HEK293 (cell line): ENCODE measurements around the gene S100A3.

Experiments
- CTCF ChIA-PET: fragments of 350-600 bp; formaldehyde crosslinking; extraction: SDS; loops from one replicate; lab custom pipeline; 2021; ENCODE audit warnings: antibody characterized with exemption; lab: Yijun Ruan, JAX
- POLR2A ChIA-PET: fragments of 300-600 bp; formaldehyde crosslinking; extraction: SDS; loops from one replicate; lab custom pipeline; 2020; ENCODE audit warnings: antibody characterized with exemption, inconsistent platforms; lab: Yijun Ruan, JAX
- H3K27ac ChIP-seq: fragments of 200-500 bp; sonication (Bioruptor generic); 2 replicates; pipeline ENCODE4 v1.5.1; 2014; ENCODE audit warnings: low read depth, low read length, control low read depth, inconsistent platforms; ENCODE audit errors: extremely low read depth
- H3K36me3 ChIP-seq, 2 experiments: fragments of 200-500 bp in 1 of 2; sonication (Bioruptor generic) in 1 of 2; 1 replicate in 1 of 2; 2 replicates in 1 of 2; pipeline ENCODE4 v1.5.1; 2014 to 2017; ENCODE audit warnings: inconsistent platforms in 2 of 2, low read length in 2 of 2; ENCODE audit not compliant: control insufficient read depth in 2 of 2, insufficient read depth in 1 of 2
- H3K4me1 ChIP-seq: fragments of 200-500 bp; sonication (Bioruptor generic); 2 replicates; pipeline ENCODE4 v1.5.1; 2014; ENCODE audit warnings: mild to moderate bottlenecking, low read length, inconsistent platforms; ENCODE audit not compliant: control insufficient read depth, insufficient read depth
- H3K4me3 ChIP-seq: 2 replicates; pipeline ENCODE4 v1.5.1; 2011; ENCODE audit warnings: low read depth, mild to moderate bottlenecking, control low read depth, low read length, moderate library complexity
- H3K9me3 ChIP-seq: fragments of 200-500 bp; sonication (Bioruptor generic); 2 replicates; pipeline ENCODE4 v1.5.1; 2014; ENCODE audit warnings: low read depth, low read length, inconsistent platforms; ENCODE audit not compliant: control insufficient read depth, insufficient read depth
- ATF2 ChIP-seq: fragments of 450-650 bp; formaldehyde crosslinking; IDR thresholded peaks from 2 replicates; pipeline ENCODE4 v1.5.1; 2016; ENCODE audit warnings: missing biosample characterization, missing genetic modification characterization, low read depth
- CTCF ChIP-seq: fragments of 450-650 bp; formaldehyde crosslinking; IDR thresholded peaks from 2 replicates; pipeline ENCODE4 v1.5.1; 2016; ENCODE audit warnings: missing biosample characterization, missing genetic modification characterization
- HIC1 ChIP-seq: fragments of 450-650 bp; formaldehyde crosslinking; IDR thresholded peaks from 2 replicates; pipeline ENCODE4 v1.5.1; 2016; ENCODE audit warnings: missing biosample characterization, missing genetic modification characterization
- HOXA7 ChIP-seq: sonication (generic); formaldehyde crosslinking; IDR thresholded peaks from 2 replicates; pipeline ENCODE4 v1.8.1; 2022; ENCODE audit warnings: missing genetic modification reagents, borderline replicate concordance
- MZF1 ChIP-seq: fragments of 450-650 bp; formaldehyde crosslinking; IDR thresholded peaks from 2 replicates; pipeline ENCODE4 v1.5.1; 2017; ENCODE audit warnings: missing biosample characterization, missing genetic modification characterization, borderline replicate concordance
- SALL2 ChIP-seq: fragments of 450-650 bp; formaldehyde crosslinking; IDR thresholded peaks from 2 replicates; pipeline ENCODE4 v1.5.0; 2017; ENCODE audit warnings: missing biosample characterization, mild to moderate bottlenecking, missing genetic modification characterization, borderline replicate concordance
- SCRT2 ChIP-seq: fragments of 450-650 bp; formaldehyde crosslinking; IDR thresholded peaks from 2 replicates; pipeline ENCODE4 v1.5.1; 2016; ENCODE audit warnings: missing biosample characterization, missing genetic modification characterization
- SP7 ChIP-seq: fragments of 450-650 bp; formaldehyde crosslinking; IDR thresholded peaks from 2 replicates; pipeline ENCODE4 v1.5.1; 2016; ENCODE audit warnings: missing biosample characterization, missing genetic modification characterization
- ZBTB10 ChIP-seq: fragments of 450-650 bp; formaldehyde crosslinking; IDR thresholded peaks from 2 replicates; pipeline ENCODE4 v1.5.1; 2016; ENCODE audit warnings: missing biosample characterization, missing genetic modification characterization
- ZFHX2 ChIP-seq: fragments of 450-650 bp; formaldehyde crosslinking; conservative IDR thresholded peaks from 2 replicates; pipeline ENCODE4 v1.5.1; 2016; ENCODE audit warnings: missing biosample characterization, missing genetic modification characterization
- ZIC2 ChIP-seq: fragments of 450-650 bp; formaldehyde crosslinking; IDR thresholded peaks from 2 replicates; pipeline ENCODE4 v1.5.1; 2016; ENCODE audit warnings: missing biosample characterization, missing genetic modification characterization
- ZNF223 ChIP-seq: fragments of 450-650 bp; formaldehyde crosslinking; IDR thresholded peaks from 2 replicates; pipeline ENCODE4 v1.5.1; 2016; ENCODE audit warnings: missing biosample characterization, missing genetic modification characterization
- ZNF248 ChIP-seq: fragments of 450-650 bp; formaldehyde crosslinking; IDR thresholded peaks from 2 replicates; pipeline ENCODE4 v1.5.1; 2017; ENCODE audit warnings: missing biosample characterization, missing genetic modification characterization
- ZNF341 ChIP-seq: fragments of 450-650 bp; formaldehyde crosslinking; IDR thresholded peaks from 2 replicates; pipeline ENCODE4; 2016; ENCODE audit warnings: low read depth, missing biosample characterization, missing genetic modification characterization
- ZNF416 ChIP-seq: fragments of 450-650 bp; formaldehyde crosslinking; IDR thresholded peaks from 2 replicates; pipeline ENCODE4 v1.5.1; 2016; ENCODE audit warnings: missing biosample characterization, missing genetic modification characterization
- ZNF423 ChIP-seq: fragments of 450-650 bp; formaldehyde crosslinking; IDR thresholded peaks from 2 replicates; pipeline ENCODE4 v1.5.1; 2016; ENCODE audit warnings: missing biosample characterization, missing genetic modification characterization
- ZNF513 ChIP-seq: fragments of 450-650 bp; IDR thresholded peaks from 2 replicates; pipeline ENCODE4 v1.5.1; 2018; ENCODE audit warnings: missing biosample characterization, missing genetic modification characterization
- ZNF521 ChIP-seq: fragments of 450-650 bp; formaldehyde crosslinking; IDR thresholded peaks from 2 replicates; pipeline ENCODE4 v1.5.1; 2017; ENCODE audit warnings: missing biosample characterization, mild to moderate bottlenecking, missing genetic modification characterization
- ZNF561 ChIP-seq: fragments of 450-650 bp; IDR thresholded peaks from 2 replicates; pipeline ENCODE4 v1.5.1; 2018; ENCODE audit warnings: missing biosample characterization, missing genetic modification characterization, borderline replicate concordance
- ZNF76 ChIP-seq: fragments of 450-650 bp; formaldehyde crosslinking; IDR thresholded peaks from 2 replicates; pipeline ENCODE4; 2016; ENCODE audit warnings: low read depth, missing biosample characterization, missing genetic modification characterization, borderline replicate concordance
- ZNF776 ChIP-seq: fragments of 450-650 bp; formaldehyde crosslinking; IDR thresholded peaks from 2 replicates; pipeline ENCODE4 v1.5.0; 2017; ENCODE audit warnings: missing biosample characterization, missing genetic modification characterization, borderline replicate concordance
- ZNF837 ChIP-seq: fragments of 450-650 bp; formaldehyde crosslinking; IDR thresholded peaks from 2 replicates; pipeline ENCODE4 v1.5.1; 2016; ENCODE audit warnings: missing biosample characterization, missing genetic modification characterization
- ZNF843 ChIP-seq: fragments of 450-650 bp; formaldehyde crosslinking; IDR thresholded peaks from 2 replicates; pipeline ENCODE4 v1.5.1; 2016; ENCODE audit warnings: missing biosample characterization, missing genetic modification characterization

Gene S100A3

GRCh38 chr1:153509036-153509435, 40.0 kb downstream of the S100A3 start:
- POLR2A ChIA-PET, result no interaction called here
- CTCF ChIA-PET, result interaction anchor here (0.7 to 7.1 kb wide), 12 partner anchors 14 to 1475 kb away, joined by 3 to 148 read pairs (median 4); partner anchors contain the start of genes S100A1 and S100A13
- no peaks in the 10 kb centered on the region for H3K9me3 ChIP-seq
- no peak overlapping the region for H3K27ac ChIP-seq
- no peaks in the 10 kb centered on the region for H3K36me3 ChIP-seq
- TF ChIP-seq CTCF, result no peak
- TF ChIP-seq ZNF223 (tag by site-specific recombination), result no peak
- TF ChIP-seq ZNF561 (tag by site-specific recombination), result no peak
- no peak for TF ChIP-seq ZNF416
- no peak for TF ChIP-seq HOXA7 (CRISPR knock-in tag)
- TF ChIP-seq SP7 (tag by site-specific recombination), result no peak
- no peak for TF ChIP-seq ZBTB10 (tag by site-specific recombination)
- no peak for TF ChIP-seq ZNF513
- no peak for TF ChIP-seq ZNF776
- TF ChIP-seq ZNF76 (tag by site-specific recombination), result no peak
- TF ChIP-seq SCRT2 (tag by site-specific recombination), result no peak
- no peak for TF ChIP-seq MZF1
- no peak for TF ChIP-seq ATF2 (tag by site-specific recombination)
- TF ChIP-seq ZFHX2, result no peak
- TF ChIP-seq SALL2 (tag by site-specific recombination), result no peak
- TF ChIP-seq ZNF423 (tag by site-specific recombination), result no peak
- no peaks in the 10 kb centered on the region for H3K4me1 ChIP-seq
- H3K4me3 ChIP-seq, result no peak overlapping the region

- no peaks in the 10 kb centered on the region for H3K36me3 ChIP-seq
- no peaks in the 10 kb centered on the region for H3K4me1 ChIP-seq
- ChIA-PET POLR2A (interaction anchor here (0.6 kb wide), 1 partner anchor 220 kb away, joined by 5 read pairs; the partner anchor contains the start of gene INTS3), CTCF (interaction anchor here (0.8 to 7.1 kb wide), 5 partner anchors 13 to 156 kb away, joined by 3 to 148 read pairs (median 4); no protein-coding TSS in a partner anchor)
- no peaks in the 10 kb centered on the region for H3K9me3 ChIP-seq
- no peak overlapping the region for H3K4me3 ChIP-seq
- H3K27ac ChIP-seq, result no peak overlapping the region
- TF ChIP-seq HIC1 (no peak), ZNF843 (tag by site-specific recombination) (no peak), ZNF521 (tag by site-specific recombination) (no peak), ZNF341 (tag by site-specific recombination) (no peak), ZNF423 (tag by site-specific recombination) (no peak), ZIC2 (tag by site-specific recombination) (no peak), ZNF837 (no peak), ZNF248 (tag by site-specific recombination) (no peak)
These were observed 41.0 kb downstream of the S100A3 start for GRCh38 chr1:153507926-153508583.
